DMS153 (cell line): Measurements from ENCODE around the gene GPR107.

Experiments
- DNase-seq: peaks from one replicate; lab custom pipeline; 2025; lab: John Stamatoyannopoulos, UW

Gene GPR107

GRCh38 chr9:130027533-130028365, 26.0 kb upstream of the GPR107 start:
- DNase-seq, result no peak

- DNase-seq, result no peak
These were observed 25.0 kb upstream of the GPR107 start for GRCh38 chr9:130028493-130029222.

GRCh38 chr9:130029223-130029973, 24.3 kb upstream of the GPR107 start:
- DNase-seq, result no peak

GRCh38 chr9:130030651-130031127, 23.0 kb upstream of the GPR107 start:
- no peak for DNase-seq

- DNase-seq, result no peak
These were observed 19.1 kb upstream of the GPR107 start for GRCh38 chr9:130034570-130034969.

- DNase-seq, result no peak
These were observed 17.6 kb upstream of the GPR107 start for GRCh38 chr9:130036099-130036498.

GRCh38 chr9:130039528-130040147, 14.1 kb upstream of the GPR107 start:
- no peak for DNase-seq

- DNase-seq, result no peak
These were observed 12.6 kb upstream of the GPR107 start for GRCh38 chr9:130040984-130041647.

GRCh38 chr9:130041648-130042405, 11.9 kb upstream of the GPR107 start:
- DNase-seq, result no peak

- no peak for DNase-seq
These were observed 11.3 kb upstream of the GPR107 start for GRCh38 chr9:130042406-130042884.

- peak; percentile 29 for DNase-seq
These were observed 10.6 kb upstream of the GPR107 start, which contains the start of gene FNBP1 for GRCh38 chr9:130042885-130043653. Gene FNBP1 (minus strand): TSS chr9:130043189. CDS start chr9:130042975, 214 bp downstream.

- DNase-seq, result no peak
These were observed 9.8 kb upstream of the GPR107 start for GRCh38 chr9:130043654-130044623.

GRCh38 chr9:130045725-130046450, 7.8 kb upstream of the GPR107 start:
- no peak for DNase-seq

GRCh38 chr9:130049431-130050210, 4.1 kb upstream of the GPR107 start:
- no peak for DNase-seq

GRCh38 chr9:130050462-130050861, 3.2 kb upstream of the GPR107 start:
- DNase-seq, result no peak

GRCh38 chr9:130051855-130052254, 1.9 kb upstream of the GPR107 start:
- no peak for DNase-seq

GRCh38 chr9:130053109-130053503, 600 bp upstream of the GPR107 start:
- no peak for DNase-seq
